Bronchial smooth muscle cell (primary cell): ENCODE data around the gene CTPS2. TPM values are rescaled to one million over a fixed set of nuclear protein-coding genes. Genes with fewer than 3 reads are reported as not detected.

Experiments used
- total RNA-seq: library from RNA; depleted of rRNA; stranded (reverse); fragments of >200 nt; gene quantifications from 2 replicates; pipeline ENCODE4 v1.2.1, GENCODE V29; 2014

CTPS2 gene
- total RNA-seq: 8.8 and 9.5 TPM in 2 replicates

GRCh38 chrX:16712548-16713155, at the start of gene CTPS2:
CTPS2 (minus strand) TSS chrX:16712669; CDS start chrX:16702902, 9,767 bp downstream.

DNA sequence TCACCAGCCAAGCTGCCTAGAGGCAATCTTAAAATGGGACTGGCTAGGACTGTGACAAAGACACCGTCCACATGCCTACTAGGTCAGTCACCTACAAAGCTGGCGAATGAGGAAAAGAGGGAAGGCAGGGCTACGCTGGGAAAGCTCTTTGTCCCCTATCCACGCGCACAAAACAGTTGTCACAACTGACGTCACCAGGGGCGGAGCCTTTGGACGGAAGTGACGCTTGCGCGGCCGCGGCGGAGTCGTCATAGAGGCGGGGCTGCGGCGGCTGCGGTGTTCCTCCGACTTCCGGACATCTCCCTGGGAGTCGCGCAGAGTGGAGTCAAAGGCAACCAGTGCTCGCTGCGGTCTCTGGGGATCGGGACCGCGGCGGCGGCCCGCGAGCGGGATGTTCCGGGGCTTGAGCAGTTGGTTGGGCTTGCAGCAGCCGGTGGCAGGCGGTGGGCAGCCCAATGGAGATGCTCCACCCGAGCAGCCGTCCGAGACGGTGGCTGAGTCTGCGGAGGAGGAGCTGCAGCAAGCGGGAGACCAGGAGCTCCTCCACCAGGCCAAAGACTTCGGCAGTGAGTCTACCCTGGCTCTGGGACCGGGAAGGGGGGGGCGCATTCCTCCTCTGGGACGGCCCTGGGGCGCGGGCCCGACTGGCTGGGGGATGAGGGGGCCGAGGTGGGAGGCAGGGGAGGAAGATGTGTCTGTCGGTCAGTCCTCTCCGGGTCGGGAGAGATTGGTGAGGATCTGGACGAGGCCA, 7.0 kb upstream of the CTPS2 start, which contains the start of gene SYAP1:
Gene SYAP1, plus strand, starts transcription at position 279 of the 751 bp plus-strand sequence. Its CDS starts 113 bp downstream, at position 392.

GRCh38 chrX:16649858-16650257, 62.6 kb downstream of the CTPS2 start, which contains the start of gene S100G:
S100G (plus strand) TSS chrX:16650158; CDS start chrX:16651007, 849 bp downstream.

Other genes starting within 250 kb of the CTPS2 start
- not detected in 2 replicates for gene S100G, start 62.5 kb downstream of the CTPS2 start, total RNA-seq
- gene SYAP1, start 6.9 kb upstream of the CTPS2 start, total RNA-seq: 21.3 and 32.0 TPM in 2 replicates
- 4.0 and 6.1 TPM in 2 replicates for gene TXLNG, start 73.8 kb upstream of the CTPS2 start, total RNA-seq
- gene RBBP7, start 157.7 kb upstream of the CTPS2 start, total RNA-seq: 115 and 129 TPM in 2 replicates
- 0.16 and 0.52 TPM in 2 replicates for gene REPS2, start 234.0 kb upstream of the CTPS2 start, total RNA-seq